ENCODE data around the gene TEX38.
A peak's percentile ranks its signal among the peaks of the same experiment; 100 is the strongest.

- TF ChIP-seq CTCF (IDR thresholded peaks at IDR 0.05) (no peak), POLR2AphosphoS5 (IDR thresholded peaks at IDR 0.05; ENCODE audit: insufficient read depth in 1 of 2, low read depth in 1 of 2) (peak in 1 of 2 donors; percentile 66), POLR2A (IDR thresholded peaks at IDR 0.05) (no peak)
These were observed 15.5 kb downstream of the TEX38 start for GRCh38 chr1:46687093-46687659.

Measured in vagina (tissue), 2 donors.